ENCODE measurements around the gene KCNV2. TPM values are rescaled to one million over a fixed set of nuclear protein-coding genes. Genes with fewer than 3 reads are reported as not detected.

Gene KCNV2
- total RNA-seq, 4 donors from 2014 or later: not detected

DNA sequence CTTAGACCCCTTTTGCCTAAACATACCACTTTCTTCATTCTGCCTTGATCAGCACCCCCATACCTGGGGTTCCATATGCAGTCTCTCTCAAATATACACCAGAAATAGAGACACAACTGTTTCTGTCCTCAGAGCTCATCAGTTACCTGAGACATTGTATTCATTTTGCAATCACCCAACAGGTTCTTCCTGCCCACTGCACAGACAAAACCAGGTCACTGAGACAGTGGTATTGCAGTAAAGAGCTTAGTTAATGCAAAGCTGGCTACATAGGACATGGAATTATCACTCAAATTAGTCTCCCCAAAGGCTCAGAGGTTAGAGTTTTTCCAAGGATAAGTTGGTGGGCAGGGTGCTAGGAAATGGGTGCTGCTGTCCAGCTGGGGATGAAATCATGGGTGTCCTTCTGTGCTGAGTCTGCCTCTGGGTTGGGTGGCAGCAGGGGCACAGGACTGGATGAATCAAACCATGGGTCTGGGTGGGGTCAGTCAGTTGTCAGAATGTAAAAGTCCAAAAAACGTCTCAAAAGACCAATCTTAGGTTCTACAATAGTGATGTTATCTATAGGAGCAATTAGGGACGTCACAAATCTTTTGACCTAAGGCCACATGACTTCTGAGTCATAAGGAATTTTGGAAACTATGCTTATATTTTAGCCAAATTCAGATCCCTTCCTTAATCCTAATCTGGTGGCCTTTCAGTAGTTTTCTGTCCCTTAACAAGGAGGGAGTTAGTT, 41.0 kb downstream of the KCNV2 start:
- no peak for TF ChIP-seq POLR2A (IDR thresholded peaks at IDR 0.05)
- DNase-seq: no peak
- no peak overlapping the region for H3K4me3 ChIP-seq
- H3K27me3 ChIP-seq: no peaks in the 10 kb centered on the region
- 44 to 55% methylated on average over 2 of the region's 2 CpGs for WGBS, 2 donors
- intact Hi-C loops (cut with DNase I): loop anchor here (10.0 kb wide), 1 partner anchor 76 kb away; no protein-coding TSS in a partner anchor
- peaks cover 0 to 13% (median 0%) of the 10 kb centered on the region in 3 donors for H3K36me3 ChIP-seq
- no peak overlapping the region for H3K27ac ChIP-seq
- no peaks in the 10 kb centered on the region for H3K4me1 ChIP-seq
- H3K9me3 ChIP-seq: no peaks in the 10 kb centered on the region

DNA sequence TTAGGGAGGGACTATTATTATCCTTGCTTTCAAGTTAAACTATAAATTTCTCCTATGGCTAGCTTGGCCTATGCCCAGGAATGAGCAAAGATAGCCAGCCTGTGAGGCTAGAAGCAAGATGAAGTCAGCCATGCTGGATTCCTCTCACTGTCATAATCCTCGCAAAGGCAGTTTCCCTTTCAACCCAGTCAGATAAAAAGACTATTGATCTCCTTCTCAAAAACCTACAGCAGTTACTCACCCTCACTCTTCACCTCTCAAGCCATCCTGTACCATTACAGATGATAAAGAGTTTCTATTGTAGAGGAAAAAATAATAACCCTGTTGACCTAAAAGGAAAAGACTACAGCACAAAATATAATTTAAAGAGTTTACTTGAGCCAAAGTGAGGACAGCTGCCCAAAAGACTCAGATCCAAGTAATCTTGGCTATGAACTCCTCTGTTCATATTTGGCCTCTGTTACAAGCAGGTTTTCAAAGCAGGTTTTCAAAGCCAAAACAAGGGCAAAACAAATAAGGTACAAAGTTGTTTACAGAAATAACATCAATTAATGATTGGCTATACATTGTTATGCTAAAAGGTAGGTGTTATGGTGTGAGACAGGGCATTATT, 41.7 kb downstream of the KCNV2 start:
- intact Hi-C loops (cut with DNase I): loop anchor here (10.0 kb wide), 1 partner anchor 76 kb away; no protein-coding TSS in a partner anchor

DNA sequence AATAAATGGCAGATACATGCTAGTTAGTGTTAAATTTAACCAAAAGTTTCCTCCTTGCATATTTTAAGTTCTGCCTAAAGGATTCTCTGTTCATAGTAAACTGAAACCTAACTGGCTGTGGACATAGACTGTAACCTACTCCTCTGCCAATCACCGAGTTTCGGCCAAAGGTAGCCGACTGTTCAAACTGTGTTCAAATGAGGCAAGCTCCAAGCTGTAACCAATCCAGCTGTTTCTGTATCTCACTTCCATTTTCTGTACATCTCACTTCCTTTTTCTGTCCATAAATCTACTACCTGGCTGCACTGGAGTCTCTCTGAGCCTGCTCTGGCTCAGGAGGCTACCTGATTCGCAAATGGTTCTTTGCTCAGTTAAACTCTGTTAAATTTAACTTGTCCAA, 44.1 kb downstream of the KCNV2 start:
- Histone ChIP-seq H3K4me1 (peaks cover 0 to 18% (median 0%) of the 10 kb centered on the region in 3 donors), H3K9me3 (no peaks in the 10 kb centered on the region), H3K27ac (no peak overlapping the region), H3K27me3 (no peaks in the 10 kb centered on the region), H3K36me3 (peaks cover 0 to 13% (median 0%) of the 10 kb centered on the region in 3 donors), H3K4me3 (no peak overlapping the region)
- DNase-seq: no peak
- intact Hi-C loops (cut with DNase I): no loop called here
- WGBS, 2 donors: 92% methylated on average over 4 of the region's 4 CpGs
- TF ChIP-seq, protein P1, sequence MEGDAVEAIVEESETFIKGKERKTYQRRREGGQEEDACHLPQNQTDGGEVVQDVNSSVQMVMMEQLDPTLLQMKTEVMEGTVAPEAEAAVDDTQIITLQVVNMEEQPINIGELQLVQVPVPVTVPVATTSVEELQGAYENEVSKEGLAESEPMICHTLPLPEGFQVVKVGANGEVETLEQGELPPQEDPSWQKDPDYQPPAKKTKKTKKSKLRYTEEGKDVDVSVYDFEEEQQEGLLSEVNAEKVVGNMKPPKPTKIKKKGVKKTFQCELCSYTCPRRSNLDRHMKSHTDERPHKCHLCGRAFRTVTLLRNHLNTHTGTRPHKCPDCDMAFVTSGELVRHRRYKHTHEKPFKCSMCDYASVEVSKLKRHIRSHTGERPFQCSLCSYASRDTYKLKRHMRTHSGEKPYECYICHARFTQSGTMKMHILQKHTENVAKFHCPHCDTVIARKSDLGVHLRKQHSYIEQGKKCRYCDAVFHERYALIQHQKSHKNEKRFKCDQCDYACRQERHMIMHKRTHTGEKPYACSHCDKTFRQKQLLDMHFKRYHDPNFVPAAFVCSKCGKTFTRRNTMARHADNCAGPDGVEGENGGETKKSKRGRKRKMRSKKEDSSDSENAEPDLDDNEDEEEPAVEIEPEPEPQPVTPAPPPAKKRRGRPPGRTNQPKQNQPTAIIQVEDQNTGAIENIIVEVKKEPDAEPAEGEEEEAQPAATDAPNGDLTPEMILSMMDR (IDR thresholded peaks at IDR 0.05): no peak
- TF ChIP-seq POLR2A (IDR thresholded peaks at IDR 0.05): no peak

More for the DNA sequence above, 41.7 kb downstream of the KCNV2 start:
- Histone ChIP-seq H3K36me3 (peaks cover 0 to 13% (median 0%) of the 10 kb centered on the region in 3 donors), H3K4me3 (no peak overlapping the region), H3K4me1 (no peaks in the 10 kb centered on the region), H3K9me3 (no peaks in the 10 kb centered on the region), H3K27ac (no peak overlapping the region), H3K27me3 (no peaks in the 10 kb centered on the region)
- DNase-seq: no peak
- 0 to 20% methylated on average over 1 of the region's 1 CpG for WGBS, 2 donors
- no peak for TF ChIP-seq POLR2A (IDR thresholded peaks at IDR 0.05)
- TF ChIP-seq, protein P1 (IDR thresholded peaks at IDR 0.05): no peak

DNA sequence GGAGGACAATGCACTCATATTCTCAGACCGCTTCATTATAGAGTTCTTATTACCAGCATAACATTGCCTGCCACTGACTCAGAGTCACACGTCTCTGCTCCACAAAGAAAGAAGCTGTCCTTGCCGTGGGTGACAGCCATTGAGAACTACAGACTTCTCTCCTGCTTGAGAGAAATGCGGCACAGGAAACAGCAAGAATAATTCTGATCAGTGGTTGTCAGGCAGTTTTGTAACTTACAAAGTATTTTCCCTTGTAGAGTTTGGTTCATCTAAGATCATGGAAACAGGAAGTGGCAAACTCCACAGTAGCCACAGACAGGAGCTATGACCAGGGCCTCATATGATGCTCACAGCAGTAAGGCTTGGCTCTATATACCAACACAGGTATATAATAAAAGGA, 47.0 kb downstream of the KCNV2 start:
- intact Hi-C loops (cut with DNase I): no loop called here
- TF ChIP-seq, protein P1 (IDR thresholded peaks at IDR 0.05): no peak
- TF ChIP-seq POLR2A (IDR thresholded peaks at IDR 0.05): no peak
- H3K27me3 ChIP-seq: no peaks in the 10 kb centered on the region
- peak overlapping the region in 1 of 4 donors; percentile 68 for H3K27ac ChIP-seq
- H3K36me3 ChIP-seq: peaks cover 0 to 26% (median 0%) of the 10 kb centered on the region in 3 donors
- H3K4me1 ChIP-seq: peaks cover 0 to 18% (median 0%) of the 10 kb centered on the region in 3 donors
- no peak for DNase-seq
- H3K4me3 ChIP-seq: no peak overlapping the region
- 82 to 83% methylated on average over 4 of the region's 4 CpGs for WGBS, 2 donors
- no peaks in the 10 kb centered on the region for H3K9me3 ChIP-seq

DNA sequence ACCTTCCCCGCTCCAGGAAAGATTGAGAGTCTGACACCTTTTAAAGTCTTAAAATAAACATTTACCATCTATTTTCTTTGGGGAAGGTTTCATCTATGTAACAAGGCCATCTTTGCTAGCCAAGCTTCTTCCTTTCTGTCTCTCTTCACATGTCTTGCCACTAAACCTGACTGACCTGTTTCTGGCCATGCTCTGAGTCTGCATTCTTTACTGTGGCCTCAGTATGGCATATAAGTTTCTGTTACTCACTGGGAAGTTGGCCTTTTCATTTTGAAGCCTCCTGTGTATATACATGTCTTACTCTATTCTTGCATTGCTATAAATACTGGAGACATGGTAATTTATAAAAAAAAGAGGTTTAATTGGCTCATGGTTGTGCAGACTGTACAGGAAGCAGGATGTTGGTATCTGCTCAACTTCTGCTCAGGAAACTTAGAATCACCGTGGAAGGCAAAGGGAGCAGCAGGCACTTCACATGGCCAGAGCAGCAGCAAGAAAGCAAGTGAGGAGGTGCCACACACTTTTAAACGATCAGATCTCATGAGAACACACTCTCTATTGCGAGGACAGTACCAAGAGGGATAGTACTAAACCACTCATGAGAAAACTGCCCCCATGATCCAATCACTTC, 48.1 kb downstream of the KCNV2 start:
- H3K4me1 ChIP-seq: peaks cover 0 to 18% (median 0%) of the 10 kb centered on the region in 3 donors
- peak overlapping the region in 2 of 4 donors; percentile 57 to 68 for H3K27ac ChIP-seq
- no peaks in the 10 kb centered on the region for H3K27me3 ChIP-seq
- TF ChIP-seq POLR2A (IDR thresholded peaks at IDR 0.05): no peak
- TF ChIP-seq, protein P1 (IDR thresholded peaks at IDR 0.05): no peak
- intact Hi-C loops (cut with DNase I): no loop called here
- no peak for DNase-seq
- WGBS, 2 donors: 72 to 80% methylated on average over 4 of the region's 4 CpGs
- no peak overlapping the region for H3K4me3 ChIP-seq
- peaks cover 0 to 29% (median 0%) of the 10 kb centered on the region in 3 donors for H3K36me3 ChIP-seq
- no peaks in the 10 kb centered on the region for H3K9me3 ChIP-seq

Data from esophagus squamous epithelium (tissue), 5 donors.